NCI-H748 (cell line): ENCODE results near the gene MMAB.

ENCODE experiments used
- DNase-seq: peaks from one replicate; lab custom pipeline; 2025; ENCODE audit not compliant: unreplicated experiment; lab: John Stamatoyannopoulos, UW

MMAB gene

GRCh38 chr12:109573029-109573913 is at the start of gene MMAB, which contains the start of gene MVK:
Gene MMAB (minus strand): TSS chr12:109573504. CDS start chr12:109573480, 24 bp downstream.
Gene MVK (plus strand): TSS chr12:109573794. CDS start chr12:109574823, 1,029 bp downstream.
- peak; percentile 100 for DNase-seq

GRCh38 chr12:109621901-109622364 is 48.6 kb upstream of the MMAB start:
- DNase-seq: peak; percentile 97

GRCh38 chr12:109621211-109621694 is 47.9 kb upstream of the MMAB start:
- DNase-seq: peak; percentile 55

- no peak for DNase-seq
These were observed 45.8 kb upstream of the MMAB start for GRCh38 chr12:109619002-109619604.

- peak; percentile 32 for DNase-seq
These were observed 44.8 kb upstream of the MMAB start for GRCh38 chr12:109618082-109618481.

- no peak for DNase-seq
These were observed 44.2 kb upstream of the MMAB start for GRCh38 chr12:109617491-109617890.

GRCh38 chr12:109615556-109616229 is 42.4 kb upstream of the MMAB start:
- DNase-seq: no peak

GRCh38 chr12:109613649-109614455 is 40.5 kb upstream of the MMAB start:
- peak; percentile 23 for DNase-seq

- DNase-seq: peak; percentile 24
These were observed 39.7 kb upstream of the MMAB start for GRCh38 chr12:109612975-109613502.

GRCh38 chr12:109612003-109612402 is 38.7 kb upstream of the MMAB start:
- DNase-seq: no peak

- DNase-seq: no peak
These were observed 37.9 kb upstream of the MMAB start for GRCh38 chr12:109611223-109611622.

- DNase-seq: no peak
These were observed 37.2 kb upstream of the MMAB start for GRCh38 chr12:109610523-109610922.

GRCh38 chr12:109609342-109609741 is 36.0 kb upstream of the MMAB start:
- DNase-seq: peak; percentile 78

GRCh38 chr12:109608793-109609192 is 35.5 kb upstream of the MMAB start:
- DNase-seq: no peak

GRCh38 chr12:109608270-109608669 is 35.0 kb upstream of the MMAB start:
- DNase-seq: no peak

- DNase-seq: no peak
These were observed 34.3 kb upstream of the MMAB start for GRCh38 chr12:109607618-109608017.

- DNase-seq: no peak
These were observed 33.2 kb upstream of the MMAB start for GRCh38 chr12:109606320-109607028.

- no peak for DNase-seq
These were observed 32.4 kb upstream of the MMAB start for GRCh38 chr12:109605599-109606228.

- DNase-seq: no peak
These were observed 31.7 kb upstream of the MMAB start for GRCh38 chr12:109605016-109605415.
